CD14-positive monocyte (primary cell): ENCODE results near the gene SH3BGRL2. TPM values are rescaled to one million over a fixed set of nuclear protein-coding genes. Genes with fewer than 3 reads are reported as not detected.

Experiments
- DNase-seq, 3 donors: peaks; one replicate each; pipeline ENCODE4 v3.0.0-alpha.2; 2011 to 2022
- H2AFZ ChIP-seq: 2 replicates; pipeline ENCODE4 v1.6.0; 2012; ENCODE audit warnings: mild to moderate bottlenecking, low read depth, low read length, inconsistent platforms; ENCODE audit not compliant: insufficient read depth, poor library complexity, severe bottlenecking
- H3K27ac ChIP-seq, 2 donors: 1 replicate in 1 of 2; 2 replicates in 1 of 2; pipeline ENCODE4 v1.5.1; 2012 to 2013; ENCODE audit warnings: low read length in 2 of 2, control low read depth in 1 of 2, inconsistent platforms in 1 of 2, low read depth in 1 of 2, mild to moderate bottlenecking in 1 of 2
- H3K27me3 ChIP-seq, 2 donors: one replicate each; pipeline versions ENCODE4 v1.6.0 to v1.6.1; 2011 to 2013; ENCODE audit warnings: low read length in 2 of 2; ENCODE audit not compliant: control insufficient read depth in 2 of 2, insufficient read depth in 2 of 2
- H3K36me3 ChIP-seq, 2 donors: replicated peaks in 1 of 2; 1 replicate in 1 of 2; 2 replicates in 1 of 2; pipeline versions ENCODE4 v1.5.1 to v1.6.1; 2012 to 2013; ENCODE audit warnings: low read length in 2 of 2, control low read depth in 1 of 2, inconsistent platforms in 1 of 2, mild to moderate bottlenecking in 1 of 2; ENCODE audit not compliant: insufficient read depth in 2 of 2, control insufficient read depth in 1 of 2
- H3K4me1 ChIP-seq, 2 donors: 1 replicate in 1 of 2; 2 replicates in 1 of 2; pipeline versions ENCODE4 v1.5.1 to v1.6.1; 2012 to 2013; ENCODE audit warnings: low read length in 2 of 2, control low read depth in 1 of 2, inconsistent platforms in 1 of 2, mild to moderate bottlenecking in 1 of 2, moderate library complexity in 1 of 2; ENCODE audit not compliant: insufficient read depth in 2 of 2, control insufficient read depth in 1 of 2
- H3K4me2 ChIP-seq: replicated peaks from 2 replicates; pipeline ENCODE3; 2012; ENCODE audit warnings: low read length, moderate library complexity, mild to moderate bottlenecking; ENCODE audit not compliant: poor library complexity, severe bottlenecking; ENCODE audit errors: extremely low read depth
- H3K4me3 ChIP-seq, 3 experiments: fragments of 200-600 bp in 1 of 3; sonication (generic) in 1 of 3; replicated peaks in 1 of 3; 1 replicate in 2 of 3; 2 replicates in 1 of 3; pipeline ENCODE4 v1.5.1; 2011 to 2013; ENCODE audit warnings: low read length in 3 of 3, mild to moderate bottlenecking in 3 of 3, control low read depth in 2 of 3, low read depth in 2 of 3, inconsistent platforms in 1 of 3, moderate library complexity in 1 of 3
- H3K79me2 ChIP-seq: 2 replicates; pipeline ENCODE4 v1.6.0; 2012; ENCODE audit warnings: mild to moderate bottlenecking, control low read depth, inconsistent platforms, low read length, moderate library complexity; ENCODE audit not compliant: insufficient read depth
- H3K9ac ChIP-seq: 2 replicates; pipeline ENCODE4 v1.6.0; 2017; ENCODE audit warnings: low read length, mild to moderate bottlenecking; ENCODE audit not compliant: insufficient read depth, poor library complexity, severe bottlenecking
- H3K9me3 ChIP-seq, 2 donors: replicated peaks in 1 of 2; 1 replicate in 1 of 2; 2 replicates in 1 of 2; pipeline versions ENCODE4 v1.5.1 to v1.6.1; 2012 to 2013; ENCODE audit warnings: low read length in 2 of 2, control low read depth in 1 of 2; ENCODE audit not compliant: control insufficient read depth in 1 of 2, insufficient read depth in 1 of 2
- H4K20me1 ChIP-seq: 2 replicates; pipeline ENCODE4 v1.6.0; 2012; ENCODE audit warnings: mild to moderate bottlenecking, low read length, control low read depth, moderate library complexity; ENCODE audit not compliant: insufficient read depth
- H3K27ac Mint-ChIP-seq, 7 donors: one replicate each; pipeline ENCODE4 v1.8.0; 2020; ENCODE audit warnings: mild to moderate bottlenecking in 7 of 7, mixed read lengths in 7 of 7, moderate library complexity in 6 of 7, inconsistent platforms in 2 of 7
- H3K27me3 Mint-ChIP-seq, 3 donors: one replicate each; pipeline ENCODE4 v1.8.0; 2021 to 2022; ENCODE audit warnings: low read depth in 3 of 3, mild to moderate bottlenecking in 3 of 3, mixed read lengths in 3 of 3, moderate library complexity in 3 of 3, inconsistent platforms in 1 of 3
- H3K36me3 Mint-ChIP-seq, 2 donors: one replicate each; pipeline ENCODE4 v1.8.0; 2020; ENCODE audit warnings: mixed read lengths in 2 of 2, inconsistent platforms in 1 of 2, mild to moderate bottlenecking in 1 of 2
- H3K4me1 Mint-ChIP-seq: one replicate; pipeline ENCODE4 v1.8.0; 2020; ENCODE audit warnings: mild to moderate bottlenecking, mixed read lengths
- H3K4me3 Mint-ChIP-seq, 2 donors: one replicate each; pipeline ENCODE4 v1.8.0; 2020; ENCODE audit warnings: mild to moderate bottlenecking in 2 of 2, mixed read lengths in 2 of 2, moderate library complexity in 1 of 2
- H3K9me3 Mint-ChIP-seq, 7 donors: one replicate each; pipeline ENCODE4 v1.8.0; 2020 to 2022; ENCODE audit warnings: mixed read lengths in 7 of 7, mild to moderate bottlenecking in 6 of 7, moderate library complexity in 6 of 7, inconsistent platforms in 2 of 7
- WGBS: methylation state at CpG from one replicate; pipeline ENCODE4 v1.1.5; 2013; ENCODE audit warnings: missing lambda C conversion rate; ENCODE audit not compliant: insufficient coverage; 5-methylcytosine and 5-hydroxymethylcytosine counted together
- intact Hi-C, 2 donors: fragments of 100-400 bp; cut with micrococcal nuclease; formaldehyde crosslinking; loops; one replicate each; pipeline versions ENCODE4 v1.15.0 to v1.15.1; 2023
- polyA plus RNA-seq, 3 donors: library from polyadenylated mRNA; depleted of rRNA in 1 of 3; unstranded in 2 of 3; stranded (reverse) in 1 of 3; fragments of 300-500 nt in 2 of 3; fragments of >200 nt in 1 of 3; fragmentation: Illumina TruSeq in 2 of 3; gene quantifications; 1 replicate in 2 of 3; 2 replicates in 1 of 3; pipeline ENCODE4 v1.2.3, GENCODE V29; 2012 to 2021
- TF ChIP-seq, protein P1 (sequence below): fragments of 200-600 bp; IDR thresholded peaks from one replicate; pipeline ENCODE4 v1.8.0; 2022; ENCODE audit warnings: antibody characterized with exemption, mild to moderate bottlenecking

SH3BGRL2 gene
- polyA plus RNA-seq, 3 donors, result 0.03 to 0.30 (median 0.28) TPM

DNA sequence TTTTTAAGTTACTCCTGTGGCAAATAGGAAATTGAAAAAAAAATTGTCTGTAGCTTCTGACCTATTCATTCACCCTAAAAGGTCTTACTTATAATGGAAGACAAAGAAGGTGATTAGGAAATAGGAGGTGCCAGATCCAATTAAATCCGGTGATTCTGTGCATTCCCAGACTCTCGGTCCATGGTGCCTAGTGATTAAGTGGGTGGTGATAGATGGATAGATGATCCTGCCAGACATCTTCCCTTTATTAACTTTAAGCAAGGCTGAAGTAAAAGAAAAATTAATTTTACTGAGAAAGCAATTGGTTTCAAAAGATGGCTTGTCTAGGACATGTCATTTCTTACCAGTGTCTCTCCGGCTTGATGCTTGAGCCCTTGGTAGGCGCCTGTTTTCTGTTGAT, 80.0 kb downstream of the SH3BGRL2 start:
- Histone ChIP-seq H3K9ac (no peak overlapping the region), H3K4me3 (no peak overlapping the region), H3K4me2 (no peak overlapping the region), H2AFZ (no peak overlapping the region), H3K27me3 (no peaks in the 10 kb centered on the region), H3K27ac (no peak overlapping the region), H3K9me3 (no peaks in the 10 kb centered on the region), H3K79me2 (no peaks in the 10 kb centered on the region), H3K36me3 (no peaks in the 10 kb centered on the region), H4K20me1 (no peaks in the 10 kb centered on the region), H3K4me1 (no peaks in the 10 kb centered on the region)
- no peak for DNase-seq
- intact Hi-C loops, result no loop called here
- H3K27me3 Mint-ChIP-seq, result peaks cover 0 to 5% (median 4%) of the 10 kb centered on the region in 3 donors
- WGBS, result 100% methylated on average over 2 of the region's 4 CpGs
- TF ChIP-seq, protein P1, sequence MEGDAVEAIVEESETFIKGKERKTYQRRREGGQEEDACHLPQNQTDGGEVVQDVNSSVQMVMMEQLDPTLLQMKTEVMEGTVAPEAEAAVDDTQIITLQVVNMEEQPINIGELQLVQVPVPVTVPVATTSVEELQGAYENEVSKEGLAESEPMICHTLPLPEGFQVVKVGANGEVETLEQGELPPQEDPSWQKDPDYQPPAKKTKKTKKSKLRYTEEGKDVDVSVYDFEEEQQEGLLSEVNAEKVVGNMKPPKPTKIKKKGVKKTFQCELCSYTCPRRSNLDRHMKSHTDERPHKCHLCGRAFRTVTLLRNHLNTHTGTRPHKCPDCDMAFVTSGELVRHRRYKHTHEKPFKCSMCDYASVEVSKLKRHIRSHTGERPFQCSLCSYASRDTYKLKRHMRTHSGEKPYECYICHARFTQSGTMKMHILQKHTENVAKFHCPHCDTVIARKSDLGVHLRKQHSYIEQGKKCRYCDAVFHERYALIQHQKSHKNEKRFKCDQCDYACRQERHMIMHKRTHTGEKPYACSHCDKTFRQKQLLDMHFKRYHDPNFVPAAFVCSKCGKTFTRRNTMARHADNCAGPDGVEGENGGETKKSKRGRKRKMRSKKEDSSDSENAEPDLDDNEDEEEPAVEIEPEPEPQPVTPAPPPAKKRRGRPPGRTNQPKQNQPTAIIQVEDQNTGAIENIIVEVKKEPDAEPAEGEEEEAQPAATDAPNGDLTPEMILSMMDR, result no peak
- H3K27ac Mint-ChIP-seq, result no peak overlapping the region
- no peaks in the 10 kb centered on the region for H3K36me3 Mint-ChIP-seq
- H3K4me1 Mint-ChIP-seq, result no peaks in the 10 kb centered on the region
- no peaks in the 10 kb centered on the region for H3K9me3 Mint-ChIP-seq
- no peak overlapping the region for H3K4me3 Mint-ChIP-seq

DNA sequence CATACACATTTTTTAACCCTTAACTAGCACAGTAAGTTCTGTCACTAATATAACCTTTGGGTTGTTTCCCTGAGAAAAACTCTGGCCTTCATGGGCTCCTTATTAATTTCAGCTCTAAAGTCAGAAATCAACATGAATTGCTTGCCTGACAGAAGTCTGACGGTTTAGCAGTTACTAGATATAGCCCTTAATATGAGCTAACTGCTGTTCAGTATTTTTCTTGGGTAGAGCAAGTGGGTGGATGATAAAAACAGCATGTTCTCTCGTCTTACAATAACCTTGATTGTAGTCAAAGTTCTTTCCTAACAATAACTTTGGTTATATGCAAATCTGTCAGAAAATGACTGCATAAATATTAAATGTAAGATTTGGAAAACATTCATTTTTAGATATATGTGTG, 81.0 kb downstream of the SH3BGRL2 start:
- no peak overlapping the region for H3K4me3 Mint-ChIP-seq
- no peak overlapping the region for H3K27ac Mint-ChIP-seq
- H3K27me3 ChIP-seq, result no peaks in the 10 kb centered on the region
- H3K9ac ChIP-seq, result no peak overlapping the region
- no peaks in the 10 kb centered on the region for H4K20me1 ChIP-seq
- no peaks in the 10 kb centered on the region for H3K79me2 ChIP-seq
- H2AFZ ChIP-seq, result no peak overlapping the region
- no peaks in the 10 kb centered on the region for H3K9me3 Mint-ChIP-seq
- no peaks in the 10 kb centered on the region for H3K9me3 ChIP-seq
- DNase-seq, result no peak
- no peak overlapping the region for H3K4me2 ChIP-seq
- no peaks in the 10 kb centered on the region for H3K4me1 ChIP-seq
- H3K27me3 Mint-ChIP-seq, result peaks cover 2 to 5% (median 4%) of the 10 kb centered on the region in 3 donors
- intact Hi-C loops, result no loop called here
- H3K36me3 ChIP-seq, result no peaks in the 10 kb centered on the region
- H3K36me3 Mint-ChIP-seq, result no peaks in the 10 kb centered on the region
- no CpG with 5 or more reads among the region's 2 CpGs for WGBS
- TF ChIP-seq, protein P1, result no peak
- H3K27ac ChIP-seq, result no peak overlapping the region
- H3K4me1 Mint-ChIP-seq, result no peaks in the 10 kb centered on the region
- H3K4me3 ChIP-seq, result no peak overlapping the region
